Aorta (tissue), 5 donors: ENCODE results near the gene METTL26. TPM values are rescaled to one million over a fixed set of nuclear protein-coding genes. Genes with fewer than 3 reads are reported as not detected.

Source experiments
- ATAC-seq: fragments of 200-7000 bp; cut with Tn5 transposase; one replicate; pipeline ENCODE4 v1.9.1; 2022; ENCODE audit warnings: moderate library complexity; ENCODE audit not compliant: low FRiP score
- DNase-seq, 2 donors: peaks; one replicate each; pipeline ENCODE4 v3.0.0-alpha.2; 2020
- H3K27ac ChIP-seq, 2 donors: one replicate each; pipeline ENCODE4 v1.5.1; 2013; ENCODE audit warnings: low read length in 2 of 2, mild to moderate bottlenecking in 2 of 2, moderate library complexity in 2 of 2, control low read depth in 1 of 2, inconsistent platforms in 1 of 2, low read depth in 1 of 2
- H3K27me3 ChIP-seq, 2 donors: one replicate each; pipeline ENCODE4 v1.6.1; 2013; ENCODE audit warnings: control low read depth in 1 of 2, low read length in 1 of 2, mild to moderate bottlenecking in 1 of 2, moderate library complexity in 1 of 2; ENCODE audit not compliant: insufficient read depth in 2 of 2, control insufficient read depth in 1 of 2
- H3K36me3 ChIP-seq, 2 donors: one replicate each; pipeline ENCODE4 v1.6.1; 2013; ENCODE audit warnings: control low read depth in 1 of 2, low read length in 1 of 2, mild to moderate bottlenecking in 1 of 2; ENCODE audit not compliant: insufficient read depth in 2 of 2, control insufficient read depth in 1 of 2
- H3K4me1 ChIP-seq, 2 donors: one replicate each; pipeline ENCODE4 v1.6.1; 2013; ENCODE audit warnings: low read length in 2 of 2, control low read depth in 1 of 2, mild to moderate bottlenecking in 1 of 2, moderate library complexity in 1 of 2; ENCODE audit not compliant: insufficient read depth in 2 of 2, control insufficient read depth in 1 of 2
- H3K4me3 ChIP-seq, 2 donors: one replicate each; pipeline ENCODE4 v1.5.1; 2013; ENCODE audit warnings: low read length in 2 of 2, control low read depth in 1 of 2, mild to moderate bottlenecking in 1 of 2
- H3K9me3 ChIP-seq: one replicate; pipeline ENCODE4 v1.6.1; 2013; ENCODE audit warnings: mild to moderate bottlenecking, low read length; ENCODE audit not compliant: control insufficient read depth
- WGBS, 2 donors: extraction: QIAGEN DNeasy Blood & Tissue Kit; methylation state at CpG; one replicate each; pipeline ENCODE4 v1.1.7; 2013; 5-methylcytosine and 5-hydroxymethylcytosine counted together
- intact Hi-C, 2 donors: fragments of 100-400 bp; cut with DNase I; formaldehyde crosslinking; loops; one replicate each; pipeline versions ENCODE4 v1.14.2 to v1.15.0; 2022
- polyA plus RNA-seq, 2 donors: library from polyadenylated mRNA; stranded (reverse); fragments of 200-250 nt; gene quantifications; one replicate each; pipeline ENCODE4 v1.2.3, GENCODE V29; 2013
- total RNA-seq, 2 donors: library from RNA; stranded (reverse); fragmentation: NEBNext Ultra II Directional; extraction: Animal tissue kit (Norgen Biotek cat#: 25700); gene quantifications; one replicate each; pipeline ENCODE4 v1.2.1, GENCODE V29; 2021
- donor health status: healthy with polysubstance abuse.
- donor health status: Bipolar disorder and iron deficiency.
- donor health status: DM: no; HTN: no; CAD: no.
- donor health status: DM: no; HTN: no; CAD: no.
- donor health status: DM: yes; HTN: yes; CAD: no.

Gene METTL26
- total and polyA plus RNA-seq, 4 donors, result 45.2 to 158 (median 75.4) TPM

- intact Hi-C loops, result no loop called here
- ATAC-seq, result no peak
- no peak for DNase-seq
- Histone ChIP-seq H3K36me3 (peaks cover 0 to 11% of the 10 kb centered on the region in 2 donors), H3K4me3 (no peak overlapping the region), H3K9me3 (no peaks in the 10 kb centered on the region), H3K27ac (no peak overlapping the region), H3K4me1 (no peaks in the 10 kb centered on the region), H3K27me3 (no peaks in the 10 kb centered on the region)
- WGBS, 2 donors, result 93 to 94% methylated on average over 21 of the region's 21 CpGs
Observed at GRCh38 chr16:676565-676902, 40.4 kb upstream of the METTL26 start.

GRCh38 chr16:675884-676564 lies 39.9 kb upstream of the METTL26 start:
- Histone ChIP-seq H3K27ac (no peak overlapping the region), H3K9me3 (no peaks in the 10 kb centered on the region), H3K27me3 (no peaks in the 10 kb centered on the region), H3K36me3 (peaks cover 0 to 11% of the 10 kb centered on the region in 2 donors), H3K4me1 (no peaks in the 10 kb centered on the region), H3K4me3 (peak overlapping the region in 1 of 2 donors; percentile 29)
- intact Hi-C loops, result no loop called here
- ATAC-seq, result no peak
- WGBS, 2 donors, result 37 to 53% methylated on average over 17 to 25 of the region's 25 CpGs
- DNase-seq, result no peak

- Histone ChIP-seq H3K36me3 (peaks cover 0 to 14% of the 10 kb centered on the region in 2 donors), H3K27me3 (no peaks in the 10 kb centered on the region), H3K9me3 (no peaks in the 10 kb centered on the region), H3K27ac (no peak within 1 kb of the TSS), H3K4me1 (no peaks in the 10 kb centered on the region), H3K4me3 (peak within 1 kb of the TSS in 1 of 2 donors; percentile 29)
- WGBS, 2 donors, result 6 to 7% methylated on average over 43 to 73 of the region's 73 CpGs
- ATAC-seq, result no peak
- intact Hi-C loops, result no loop called here
- no peak for DNase-seq
Observed at GRCh38 chr16:674968-675883, 39.1 kb upstream of the METTL26 start, which contains the start of gene RHBDL1. Gene RHBDL1, plus strand, starts transcription at chr16:675671. Its CDS starts 120 bp downstream, at chr16:675791.

- Histone ChIP-seq H3K4me1 (no peaks in the 10 kb centered on the region), H3K27me3 (no peaks in the 10 kb centered on the region), H3K27ac (no peak overlapping the region), H3K4me3 (no peak overlapping the region), H3K36me3 (peaks cover 0 to 14% of the 10 kb centered on the region in 2 donors), H3K9me3 (no peaks in the 10 kb centered on the region)
- intact Hi-C loops, result no loop called here
- DNase-seq, result no peak
- no peak for ATAC-seq
- WGBS, 2 donors, result 80 to 83% methylated on average over 21 to 22 of the region's 22 CpGs
Observed at GRCh38 chr16:674214-674881, 38.2 kb upstream of the METTL26 start.

- H3K27ac ChIP-seq, result no peak overlapping the region
- no peaks in the 10 kb centered on the region for H3K27me3 ChIP-seq
- intact Hi-C loops, result no loop called here
- H3K9me3 ChIP-seq, result no peaks in the 10 kb centered on the region
- H3K4me3 ChIP-seq, result no peak overlapping the region
- DNase-seq (no peak), ATAC-seq (no peak)
- no peaks in the 10 kb centered on the region for H3K4me1 ChIP-seq
- WGBS, 2 donors, result 90 to 91% methylated on average over 18 of the region's 18 CpGs
- peaks cover 0 to 14% of the 10 kb centered on the region in 2 donors for H3K36me3 ChIP-seq
Observed at GRCh38 chr16:673399-673991, 37.4 kb upstream of the METTL26 start.

- no peaks in the 10 kb centered on the region for H3K9me3 ChIP-seq
- no peak for ATAC-seq
- H3K27ac ChIP-seq, result no peak overlapping the region
- intact Hi-C loops, result no loop called here
- H3K4me1 ChIP-seq, result no peaks in the 10 kb centered on the region
- DNase-seq, result no peak
- H3K36me3 ChIP-seq, result peaks cover 0 to 14% of the 10 kb centered on the region in 2 donors
- H3K4me3 ChIP-seq, result no peak overlapping the region
- WGBS, 2 donors, result 93% methylated on average over 21 of the region's 21 CpGs
- no peaks in the 10 kb centered on the region for H3K27me3 ChIP-seq
Observed at GRCh38 chr16:672851-673250, 36.7 kb upstream of the METTL26 start.

GRCh38 chr16:672371-672770 lies 36.3 kb upstream of the METTL26 start:
- Histone ChIP-seq H3K9me3 (no peaks in the 10 kb centered on the region), H3K36me3 (peaks cover 0 to 14% of the 10 kb centered on the region in 2 donors), H3K27me3 (no peaks in the 10 kb centered on the region), H3K4me3 (no peak overlapping the region), H3K4me1 (no peaks in the 10 kb centered on the region), H3K27ac (no peak overlapping the region)
- 93 to 94% methylated on average over 19 of the region's 19 CpGs for WGBS, 2 donors
- ATAC-seq (no peak), DNase-seq (no peak)
- intact Hi-C loops, result no loop called here

- intact Hi-C loops, result no loop called here
- Histone ChIP-seq H3K4me3 (no peak overlapping the region), H3K36me3 (peaks cover 0 to 14% of the 10 kb centered on the region in 2 donors), H3K4me1 (no peaks in the 10 kb centered on the region), H3K9me3 (no peaks in the 10 kb centered on the region), H3K27ac (no peak overlapping the region), H3K27me3 (no peaks in the 10 kb centered on the region)
- DNase-seq (no peak), ATAC-seq (no peak)
- 82 to 84% methylated on average over 40 of the region's 40 CpGs for WGBS, 2 donors
Observed at GRCh38 chr16:671353-672131, 35.4 kb upstream of the METTL26 start.
